Upper lobe of left lung (tissue), 6 donors: ENCODE data around the gene IRF4. TPM values are rescaled to one million over a fixed set of nuclear protein-coding genes. Genes with fewer than 3 reads are reported as not detected.
A peak's percentile ranks its signal among the peaks of the same experiment; 100 is the strongest.

ENCODE experiments used
- ATAC-seq, 2 donors: fragments of 200-7000 bp; cut with Tn5 transposase; one replicate each; pipeline ENCODE4 v1.9.1; 2022; ENCODE audit warnings: mild to moderate bottlenecking in 2 of 2, moderate library complexity in 2 of 2; ENCODE audit not compliant: low FRiP score in 2 of 2
- DNase-seq, 2 donors: peaks; one replicate each; pipeline ENCODE4 v3.0.0-alpha.2; 2019 to 2020
- H3K27ac ChIP-seq, 4 donors: fragments of 200-600 bp; sonication (generic); one replicate each; pipeline ENCODE4 v1.5.1; 2016 to 2019
- H3K27me3 ChIP-seq, 4 donors: fragments of 200-600 bp; sonication (generic); one replicate each; pipeline ENCODE4 v1.5.1; 2017 to 2019
- H3K36me3 ChIP-seq, 4 donors: fragments of 200-600 bp; sonication (generic); one replicate each; pipeline ENCODE4 v1.5.1; 2016 to 2019
- H3K4me1 ChIP-seq, 4 donors: fragments of 200-600 bp; sonication (generic); one replicate each; pipeline ENCODE4 v1.5.1; 2018 to 2019
- H3K4me3 ChIP-seq, 4 donors: fragments of 200-600 bp; sonication (generic); one replicate each; pipeline ENCODE4 v1.5.1; 2017 to 2019; ENCODE audit warnings: mild to moderate bottlenecking in 2 of 4, moderate library complexity in 1 of 4
- H3K9me3 ChIP-seq, 4 donors: fragments of 200-600 bp; sonication (generic); one replicate each; pipeline ENCODE4 v1.5.1; 2018 to 2019
- EP300 ChIP-seq, 4 donors: sonication (generic); formaldehyde crosslinking; IDR thresholded peaks; one replicate each; pipeline ENCODE4 v1.5.1; 2017; ENCODE audit warnings: antibody characterized with exemption in 4 of 4, control low read depth in 2 of 4
- POLR2A ChIP-seq, 4 donors: fragments of 450-650 bp; IDR thresholded peaks; one replicate each; pipeline ENCODE4 v1.5.1; 2016 to 2017; ENCODE audit warnings: antibody characterized with exemption in 4 of 4, mild to moderate bottlenecking in 2 of 4
- POLR2AphosphoS5 ChIP-seq, 2 donors: sonication (generic); formaldehyde crosslinking; IDR thresholded peaks; one replicate each; pipeline ENCODE4 v1.5.1; 2017; ENCODE audit warnings: antibody characterized with exemption in 2 of 2
- WGBS, 2 donors: methylation state at CpG; one replicate each; pipeline ENCODE4 v1.1.5; 2017 to 2018; 5-methylcytosine and 5-hydroxymethylcytosine counted together
- total RNA-seq, 6 donors: library from RNA; depleted of rRNA in 4 of 6; stranded (reverse); fragments of >200 nt in 4 of 6; gene quantifications; one replicate each; pipeline versions ENCODE4 v1.1.0 to v1.2.1, GENCODE V29; 2016 to 2021
- TF ChIP-seq, protein P1 (sequence below), 6 experiments: fragments of 450-650 bp in 4 of 6; fragments of 200-600 bp in 2 of 6; sonication (generic) in 2 of 6; IDR thresholded peaks; one replicate each; pipeline ENCODE4 v1.5.1; 2016 to 2019; ENCODE audit warnings: antibody characterized with exemption in 6 of 6
- donor health status: DM: no; HTN: no; CAD: no; lungs with moderate emphysema.
- donor health status: DM: no; HTN: yes; CAD: no; lungs with severe emphysema.

Gene IRF4
- total RNA-seq, 6 donors from 2014 or later, result 1.6 to 10.5 (median 5.9) TPM

DNA sequence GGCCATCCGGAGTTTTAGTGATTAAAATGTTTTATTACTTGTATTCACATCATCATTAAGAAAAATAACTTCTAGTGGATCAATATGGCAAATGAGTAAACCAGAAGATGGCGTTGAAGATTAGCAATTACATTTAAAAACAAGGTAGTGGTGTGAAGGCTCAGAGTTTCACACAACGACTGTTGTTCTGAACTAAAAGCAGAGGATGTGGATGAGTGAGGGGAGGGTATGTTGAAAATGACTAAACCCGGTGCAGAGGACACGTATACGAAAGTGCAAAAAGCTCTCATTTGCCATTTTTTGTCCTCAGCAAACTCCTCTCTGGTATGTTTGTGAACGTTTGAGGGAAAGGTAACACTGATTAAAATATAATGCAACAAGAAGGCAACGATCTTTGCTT, 1.9 kb upstream of the IRF4 start:
- H3K27me3 ChIP-seq, result peaks cover 0 to 41% (median 24%) of the 10 kb centered on the region in 4 donors
- no peak overlapping the region for H3K4me3 ChIP-seq
- no peak for DNase-seq
- 59 to 66% methylated on average over 8 of the region's 8 CpGs for WGBS, 2 donors
- no peak overlapping the region for H3K27ac ChIP-seq
- peaks cover 27 to 33% (median 32%) of the 10 kb centered on the region in 4 donors for H3K4me1 ChIP-seq
- TF ChIP-seq POLR2AphosphoS5 (IDR thresholded peaks at IDR 0.05) (no peak), EP300 (IDR thresholded peaks at IDR 0.05) (no peak), POLR2A (IDR thresholded peaks at IDR 0.05) (no peak)
- TF ChIP-seq, protein P1, sequence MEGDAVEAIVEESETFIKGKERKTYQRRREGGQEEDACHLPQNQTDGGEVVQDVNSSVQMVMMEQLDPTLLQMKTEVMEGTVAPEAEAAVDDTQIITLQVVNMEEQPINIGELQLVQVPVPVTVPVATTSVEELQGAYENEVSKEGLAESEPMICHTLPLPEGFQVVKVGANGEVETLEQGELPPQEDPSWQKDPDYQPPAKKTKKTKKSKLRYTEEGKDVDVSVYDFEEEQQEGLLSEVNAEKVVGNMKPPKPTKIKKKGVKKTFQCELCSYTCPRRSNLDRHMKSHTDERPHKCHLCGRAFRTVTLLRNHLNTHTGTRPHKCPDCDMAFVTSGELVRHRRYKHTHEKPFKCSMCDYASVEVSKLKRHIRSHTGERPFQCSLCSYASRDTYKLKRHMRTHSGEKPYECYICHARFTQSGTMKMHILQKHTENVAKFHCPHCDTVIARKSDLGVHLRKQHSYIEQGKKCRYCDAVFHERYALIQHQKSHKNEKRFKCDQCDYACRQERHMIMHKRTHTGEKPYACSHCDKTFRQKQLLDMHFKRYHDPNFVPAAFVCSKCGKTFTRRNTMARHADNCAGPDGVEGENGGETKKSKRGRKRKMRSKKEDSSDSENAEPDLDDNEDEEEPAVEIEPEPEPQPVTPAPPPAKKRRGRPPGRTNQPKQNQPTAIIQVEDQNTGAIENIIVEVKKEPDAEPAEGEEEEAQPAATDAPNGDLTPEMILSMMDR (IDR thresholded peaks at IDR 0.05), result no peak
- no peak for ATAC-seq
- H3K36me3 ChIP-seq, result no peaks in the 10 kb centered on the region
- H3K9me3 ChIP-seq, result no peaks in the 10 kb centered on the region

DNA sequence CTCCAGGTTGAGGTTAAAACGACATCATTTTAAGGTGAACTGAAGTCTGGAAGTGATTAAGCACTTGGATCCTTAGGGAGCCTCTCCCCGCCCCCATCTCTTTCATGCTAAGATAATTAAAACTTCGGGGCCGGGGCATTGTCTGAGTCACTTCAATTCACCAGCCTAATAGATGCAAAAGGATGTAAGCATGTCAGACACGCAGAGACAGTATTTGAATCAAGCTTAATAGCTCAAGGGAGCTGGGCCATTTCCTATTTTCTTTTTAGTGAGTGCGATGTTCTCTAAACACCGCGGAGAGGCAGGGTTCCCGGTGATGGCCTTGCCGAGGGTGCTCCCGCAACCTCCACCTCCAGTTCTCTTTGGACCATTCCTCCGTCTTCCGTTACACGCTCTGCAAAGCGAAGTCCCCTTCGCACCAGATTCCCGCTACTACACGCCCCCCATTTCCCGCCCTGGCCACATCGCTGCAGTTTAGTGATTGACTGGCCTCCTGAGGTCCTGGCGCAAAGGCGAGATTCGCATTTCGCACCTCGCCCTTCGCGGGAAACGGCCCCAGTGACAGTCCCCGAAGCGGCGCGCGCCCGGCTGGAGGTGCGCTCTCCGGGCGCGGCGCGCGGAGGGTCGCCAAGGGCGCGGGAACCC, 516 bp upstream of the IRF4 start:
- no peak for ATAC-seq

DNA sequence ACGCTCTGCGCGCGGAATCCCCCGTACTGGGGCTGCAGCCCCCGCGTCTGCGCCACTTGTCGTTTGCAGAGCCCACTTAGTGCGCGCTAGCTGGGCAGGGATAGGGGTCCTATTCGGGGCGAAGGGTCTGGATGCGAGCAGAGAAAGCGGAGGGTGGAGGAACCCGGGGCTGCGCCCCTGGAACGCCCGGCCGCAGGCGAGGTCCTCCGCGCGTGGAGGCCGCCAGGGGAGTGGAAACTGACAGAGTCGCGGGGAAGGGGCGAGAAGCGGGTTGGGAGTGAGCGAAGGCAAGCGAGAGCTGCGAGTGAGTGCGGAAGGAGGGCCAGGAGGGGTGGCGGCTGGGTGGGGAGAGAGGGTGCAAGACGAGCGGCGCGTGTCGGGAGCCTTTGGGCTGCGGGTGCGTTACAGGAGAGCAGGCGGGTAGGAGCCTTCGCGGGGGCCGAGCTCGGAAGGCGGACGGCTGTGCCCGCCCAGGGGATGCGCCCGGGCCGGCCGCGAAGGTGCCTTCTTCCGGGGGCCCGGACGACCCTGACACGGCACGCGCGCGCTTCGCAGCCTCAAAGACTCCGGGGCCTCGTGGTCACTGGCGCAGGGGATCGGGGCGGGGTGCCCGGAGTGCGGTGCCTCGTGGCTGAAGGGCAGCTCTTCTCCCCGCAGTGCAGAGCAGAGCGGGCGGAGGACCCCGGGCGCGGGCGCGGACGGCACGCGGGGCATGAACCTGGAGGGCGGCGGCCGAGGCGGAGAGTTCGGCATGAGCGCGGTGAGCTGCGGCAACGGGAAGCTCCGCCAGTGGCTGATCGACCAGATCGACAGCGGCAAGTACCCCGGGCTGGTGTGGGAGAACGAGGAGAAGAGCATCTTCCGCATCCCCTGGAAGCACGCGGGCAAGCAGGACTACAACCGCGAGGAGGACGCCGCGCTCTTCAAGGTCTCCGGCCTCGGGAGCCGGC, 1.2 kb downstream of the IRF4 start:
- Histone ChIP-seq H3K4me1 (peaks cover 27 to 33% (median 32%) of the 10 kb centered on the region in 4 donors), H3K36me3 (no peaks in the 10 kb centered on the region), H3K27ac (peak overlapping the region in 1 of 4 donors; percentile 36), H3K9me3 (no peaks in the 10 kb centered on the region), H3K27me3 (peaks cover 0 to 44% (median 24%) of the 10 kb centered on the region in 4 donors), H3K4me3 (peak overlapping the region; percentile 19 to 58 (median 46))
- ATAC-seq (peak in 1 of 2 donors; percentile 31), DNase-seq (peak in 1 of 2 donors; percentile 86)
- WGBS, 2 donors, result 2 to 4% methylated on average over 46 to 81 of the region's 108 CpGs
- TF ChIP-seq, protein P1 (IDR thresholded peaks at IDR 0.05), result no peak
- TF ChIP-seq POLR2A (IDR thresholded peaks at IDR 0.05) (no peak), POLR2AphosphoS5 (IDR thresholded peaks at IDR 0.05) (no peak), EP300 (IDR thresholded peaks at IDR 0.05) (no peak)

More for the DNA sequence above, 516 bp upstream of the IRF4 start:
- H3K27ac ChIP-seq, result peak overlapping the region in 2 of 4 donors; percentile 36 to 44
- no peaks in the 10 kb centered on the region for H3K9me3 ChIP-seq
- TF ChIP-seq EP300 (IDR thresholded peaks at IDR 0.05) (no peak), POLR2A (IDR thresholded peaks at IDR 0.05) (no peak), POLR2AphosphoS5 (IDR thresholded peaks at IDR 0.05) (no peak)
- TF ChIP-seq, protein P1 (IDR thresholded peaks at IDR 0.05), result no peak
- H3K36me3 ChIP-seq, result no peaks in the 10 kb centered on the region
- DNase-seq, result no peak
- H3K27me3 ChIP-seq, result peaks cover 0 to 44% (median 24%) of the 10 kb centered on the region in 4 donors
- peak overlapping the region in 3 of 4 donors; percentile 43 to 58 (median 50) for H3K4me3 ChIP-seq
- H3K4me1 ChIP-seq, result peaks cover 27 to 33% (median 32%) of the 10 kb centered on the region in 4 donors
- 4% methylated on average over 11 to 42 of the region's 44 CpGs for WGBS, 2 donors

- no peak for TF ChIP-seq EP300 (IDR thresholded peaks at IDR 0.05)
- Histone ChIP-seq H3K4me1 (peaks cover 27 to 33% (median 32%) of the 10 kb centered on the region in 4 donors), H3K36me3 (no peaks in the 10 kb centered on the region), H3K4me3 (peak overlapping the region in 3 of 4 donors; percentile 43 to 58 (median 50)), H3K9me3 (no peaks in the 10 kb centered on the region), H3K27ac (no peak overlapping the region), H3K27me3 (peaks cover 0 to 44% (median 24%) of the 10 kb centered on the region in 4 donors)
- WGBS, 2 donors, result 9 to 13% methylated on average over 26 to 38 of the region's 68 CpGs
- no peak for ATAC-seq
- DNase-seq, result peak in 1 of 2 donors; percentile 86
Observed at GRCh38 chr6:393391-394221, 2.1 kb downstream of the IRF4 start.
